GM21723 (cell line): Measurements from ENCODE around the gene GALR1.
"Not testable (repeated sequence)": the region's sequence is repeated elsewhere in the genome, so short reads cannot be mapped to it uniquely, and the experiment has no call there.

Experiments
- ATAC-seq: cut with Tn5 transposase; IDR thresholded peaks from one replicate; pipeline ENCODE4 v1.9.1; 2021; ENCODE audit warnings: mild to moderate bottlenecking, moderate library complexity; ENCODE audit not compliant: unreplicated experiment

The GALR1 gene

DNA sequence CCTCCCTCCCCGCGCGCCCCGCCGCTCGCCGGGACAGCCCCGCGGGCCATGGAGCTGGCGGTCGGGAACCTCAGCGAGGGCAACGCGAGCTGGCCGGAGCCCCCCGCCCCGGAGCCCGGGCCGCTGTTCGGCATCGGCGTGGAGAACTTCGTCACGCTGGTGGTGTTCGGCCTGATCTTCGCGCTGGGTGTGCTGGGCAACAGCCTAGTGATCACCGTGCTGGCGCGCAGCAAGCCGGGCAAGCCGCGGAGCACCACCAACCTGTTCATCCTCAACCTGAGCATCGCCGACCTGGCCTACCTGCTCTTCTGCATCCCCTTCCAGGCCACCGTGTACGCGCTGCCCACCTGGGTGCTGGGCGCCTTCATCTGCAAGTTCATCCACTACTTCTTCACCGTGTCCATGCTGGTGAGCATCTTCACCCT lies 865 bp downstream of the GALR1 start:
- ATAC-seq = no peak

DNA sequence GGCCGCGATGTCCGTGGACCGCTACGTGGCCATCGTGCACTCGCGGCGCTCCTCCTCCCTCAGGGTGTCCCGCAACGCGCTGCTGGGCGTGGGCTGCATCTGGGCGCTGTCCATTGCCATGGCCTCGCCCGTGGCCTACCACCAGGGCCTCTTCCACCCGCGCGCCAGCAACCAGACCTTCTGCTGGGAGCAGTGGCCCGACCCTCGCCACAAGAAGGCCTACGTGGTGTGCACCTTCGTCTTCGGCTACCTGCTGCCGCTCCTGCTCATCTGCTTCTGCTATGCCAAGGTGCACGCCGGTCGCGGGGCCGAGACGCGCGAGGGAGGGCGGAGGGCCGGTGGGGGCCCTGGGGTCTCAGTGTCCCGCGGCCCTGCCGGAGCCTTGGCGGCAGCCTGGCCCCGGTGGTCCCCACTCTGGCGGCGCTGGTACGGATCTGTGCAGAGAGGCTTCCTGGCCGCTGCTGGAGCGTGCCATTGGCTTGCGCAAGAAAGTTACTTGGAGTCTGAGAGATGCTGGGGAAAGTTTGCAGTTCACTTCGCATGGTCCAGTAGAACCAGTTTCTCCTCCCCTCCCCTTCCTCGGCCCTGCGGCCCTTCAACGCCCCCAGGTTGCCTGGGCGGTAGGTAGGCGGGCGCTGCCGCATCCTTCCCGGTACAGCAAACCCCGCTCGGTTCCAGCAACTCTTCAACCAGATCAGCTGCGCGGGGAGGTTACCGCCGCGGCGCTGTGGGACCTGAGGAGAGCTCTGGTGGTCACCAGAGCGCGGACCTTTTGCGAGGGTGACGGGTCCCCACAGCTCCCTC lies 1.5 kb downstream of the GALR1 start:
- ATAC-seq = no peak

DNA sequence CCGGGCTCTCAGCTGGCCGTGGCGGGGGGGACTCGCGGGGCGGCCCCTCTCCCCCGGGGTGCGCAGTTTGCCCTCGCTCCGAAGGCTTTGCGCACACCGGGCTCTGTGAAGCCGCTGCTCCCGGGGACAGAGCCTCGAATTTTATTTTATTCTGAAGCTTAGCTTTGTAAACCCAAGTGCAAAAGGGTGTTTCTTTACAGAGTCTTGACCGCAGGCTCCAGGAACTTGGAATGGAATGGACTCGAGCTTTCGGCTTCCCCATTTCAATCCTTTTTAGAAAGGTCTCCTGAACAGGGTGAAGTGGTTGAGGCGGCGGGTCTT lies 2.0 kb downstream of the GALR1 start:
- ATAC-seq = no peak

DNA sequence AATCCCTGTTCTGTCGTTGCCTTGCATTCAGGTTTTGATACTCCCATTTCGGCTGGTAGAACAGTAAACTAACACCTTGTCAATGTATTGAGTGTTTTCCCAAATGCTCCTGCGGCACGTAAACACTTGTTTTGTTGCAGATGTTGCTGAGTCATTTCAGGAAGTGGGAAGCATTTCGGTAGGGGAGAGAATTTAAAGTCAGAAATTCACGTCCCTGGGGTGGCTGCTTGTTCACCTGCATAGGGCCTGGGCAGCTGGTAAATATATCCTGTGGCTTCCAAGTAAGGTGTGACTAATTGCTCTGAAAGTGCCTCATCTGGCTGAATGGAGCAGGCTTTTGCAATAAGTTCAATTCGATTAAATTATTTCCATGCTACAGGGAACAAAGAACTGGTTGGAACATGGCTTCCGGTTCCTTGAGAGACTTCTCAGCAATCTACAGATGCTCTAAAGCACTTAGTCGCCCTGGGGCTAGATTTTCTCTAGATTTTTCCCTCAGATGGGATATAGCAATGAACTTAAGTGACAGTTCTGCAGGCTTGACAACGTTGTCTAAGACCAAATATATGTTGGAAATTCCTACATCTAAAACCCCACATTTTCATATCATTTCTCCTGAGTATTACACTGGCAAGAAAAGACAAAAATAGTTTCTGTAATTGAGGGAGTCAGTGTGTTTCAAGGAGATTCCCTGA lies 5.2 kb downstream of the GALR1 start:
- no peak for ATAC-seq

DNA sequence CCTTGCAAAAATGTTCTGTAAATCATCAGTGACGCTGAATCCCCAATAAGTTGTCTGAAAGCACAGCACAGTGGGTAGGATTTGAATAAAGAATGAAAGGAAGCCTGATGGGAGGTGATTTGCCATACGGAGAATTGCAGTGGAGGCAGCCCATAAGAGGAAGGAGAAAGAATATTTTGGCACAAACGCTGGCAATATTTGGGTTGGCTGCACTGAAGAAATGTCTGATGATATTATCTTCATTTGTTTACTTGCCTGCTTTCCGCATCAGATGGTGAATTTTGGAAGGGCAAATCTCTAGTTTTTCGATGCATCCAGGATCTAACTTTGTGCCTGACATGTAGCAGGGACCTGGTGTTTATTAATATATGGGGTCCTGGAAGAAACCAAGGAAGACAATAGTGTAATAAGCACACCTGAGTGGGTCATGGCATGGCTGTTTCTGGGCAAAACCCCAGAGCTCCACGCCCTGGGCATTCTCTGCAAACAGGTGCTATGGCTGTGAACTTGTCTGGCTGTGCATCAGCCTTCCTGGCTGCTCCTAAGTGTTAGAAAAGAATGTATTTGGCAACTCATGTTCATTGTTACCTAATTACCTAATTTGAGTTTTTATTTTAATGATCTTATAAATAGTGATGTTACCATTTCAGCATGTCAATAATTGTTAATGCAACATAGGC lies 5.9 kb downstream of the GALR1 start:
- ATAC-seq = no peak

DNA sequence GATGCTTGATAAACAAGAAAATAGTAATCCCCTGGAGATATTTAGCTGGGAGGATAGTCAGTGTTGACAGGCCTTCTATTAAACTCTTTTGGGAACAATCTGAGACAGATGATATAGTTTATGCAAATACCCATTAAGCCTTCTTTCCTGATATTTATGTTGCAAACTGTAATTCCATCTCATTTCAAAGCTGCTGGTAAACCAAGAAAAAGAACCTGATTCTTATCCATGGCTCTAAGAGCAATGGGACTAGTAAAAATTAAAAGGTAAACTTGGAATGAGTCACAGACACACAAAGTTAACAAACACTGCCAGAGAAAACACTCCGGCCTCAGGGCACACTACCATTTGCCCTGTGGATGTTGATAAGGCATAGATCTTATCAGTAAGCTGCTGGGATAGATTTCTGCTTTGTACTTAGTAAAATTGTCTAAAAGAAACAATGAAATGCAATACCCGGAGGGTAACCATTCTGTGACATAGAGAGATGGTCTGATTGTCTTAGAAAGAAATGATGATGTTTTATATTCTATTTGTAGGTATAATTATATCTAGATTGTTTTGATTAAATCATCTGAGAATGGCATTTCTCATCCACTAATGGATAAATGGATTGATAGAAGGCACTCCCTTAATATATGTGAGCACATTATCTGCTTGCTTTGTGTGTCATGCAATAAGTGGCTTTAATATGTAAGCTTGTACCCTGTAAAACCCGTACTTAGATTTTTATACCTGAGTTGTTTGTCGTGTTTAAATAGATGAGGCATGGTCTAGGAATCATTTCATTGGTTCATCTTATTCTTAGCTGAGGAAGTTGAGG lies 13.2 kb downstream of the GALR1 start:
- ATAC-seq = no peak

DNA sequence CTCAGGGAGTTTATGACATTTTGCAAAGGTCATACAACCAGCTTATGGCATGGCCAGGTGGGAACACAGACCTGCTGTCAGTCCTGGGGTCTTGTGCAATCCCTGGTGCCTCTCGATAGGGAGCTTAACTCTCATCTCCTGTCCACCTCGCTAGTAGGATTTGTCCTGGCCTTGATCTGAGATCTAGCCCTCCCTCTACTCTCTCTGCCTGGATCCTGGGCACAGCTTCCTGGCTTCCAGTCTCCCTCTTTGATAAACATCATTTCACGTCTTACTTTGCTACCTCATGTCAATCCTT lies 13.8 kb downstream of the GALR1 start:
- ATAC-seq = no peak

DNA sequence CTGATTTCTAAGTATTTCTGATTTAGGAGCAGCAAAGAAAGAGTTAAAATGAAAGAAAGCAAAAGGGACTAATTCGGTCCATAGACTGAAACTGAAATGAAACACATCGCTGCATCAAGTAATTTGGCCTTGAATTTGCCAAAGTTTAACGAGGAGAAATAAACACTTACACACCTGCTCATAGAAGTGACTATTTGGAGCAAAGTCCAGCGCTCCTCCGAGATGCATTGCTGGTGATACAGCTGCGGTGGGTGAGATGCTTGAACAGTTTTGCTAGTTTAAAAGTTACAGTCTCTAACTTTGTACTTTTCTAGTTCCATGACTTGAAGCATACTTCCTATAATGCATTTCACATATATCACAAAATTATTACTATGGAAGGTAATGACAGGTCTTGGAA lies 18.3 kb downstream of the GALR1 start:
- ATAC-seq = no peak

DNA sequence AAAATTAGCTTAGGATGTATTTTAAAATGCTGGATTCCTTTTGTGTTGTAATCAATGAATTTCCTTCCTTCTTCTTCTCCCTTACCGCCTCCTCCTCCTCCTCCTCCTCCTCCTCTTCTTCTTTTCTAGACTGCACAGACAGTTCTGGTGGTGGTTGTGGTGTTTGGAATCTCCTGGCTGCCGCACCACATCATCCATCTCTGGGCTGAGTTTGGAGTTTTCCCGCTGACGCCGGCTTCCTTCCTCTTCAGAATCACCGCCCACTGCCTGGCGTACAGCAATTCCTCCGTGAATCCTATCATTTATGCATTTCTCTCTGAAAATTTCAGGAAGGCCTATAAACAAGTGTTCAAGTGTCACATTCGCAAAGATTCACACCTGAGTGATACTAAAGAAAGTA lies 18.8 kb downstream of the GALR1 start:
- no peak for ATAC-seq

DNA sequence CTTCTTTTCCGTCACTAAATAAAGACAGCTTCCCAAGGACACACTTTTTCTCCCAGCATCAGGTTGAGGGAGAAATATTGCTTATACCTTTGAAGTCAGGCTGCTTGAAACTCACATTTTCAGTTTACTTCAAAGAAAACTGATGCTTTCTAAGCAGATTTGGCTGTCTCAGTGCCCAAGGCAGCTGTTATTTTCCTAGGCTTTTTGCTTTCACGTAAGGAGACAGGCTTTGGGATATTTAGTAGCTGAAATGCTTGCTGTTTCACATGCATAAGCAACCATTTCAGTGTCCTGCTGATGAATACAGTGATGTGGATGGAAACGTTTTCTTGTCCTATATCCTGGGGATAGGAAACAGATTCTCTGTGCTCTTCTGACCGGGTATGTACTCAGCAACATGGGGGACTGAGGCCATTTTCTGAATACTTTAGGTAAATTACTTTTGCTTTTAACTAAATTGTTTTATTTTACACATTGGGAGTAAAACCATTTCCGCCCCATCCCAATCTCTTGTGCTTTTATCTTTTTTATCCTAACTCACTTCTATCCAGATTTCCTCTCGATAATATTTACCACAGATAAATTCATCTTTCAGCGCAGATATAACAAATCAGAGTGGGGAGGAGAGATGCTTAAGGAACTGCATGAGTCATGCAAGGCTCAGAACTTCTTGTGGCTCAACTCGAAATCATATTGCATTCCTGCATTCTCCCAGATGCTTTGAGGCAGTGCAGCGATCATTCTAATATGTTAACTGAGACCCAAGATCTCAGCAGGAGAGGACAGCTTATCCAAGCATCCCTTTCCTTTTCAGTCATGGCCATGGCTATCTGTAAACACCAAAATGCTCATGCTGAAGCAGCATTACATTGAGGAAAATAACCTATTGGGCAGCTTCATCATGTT lies 22.2 kb downstream of the GALR1 start:
- no peak for ATAC-seq

DNA sequence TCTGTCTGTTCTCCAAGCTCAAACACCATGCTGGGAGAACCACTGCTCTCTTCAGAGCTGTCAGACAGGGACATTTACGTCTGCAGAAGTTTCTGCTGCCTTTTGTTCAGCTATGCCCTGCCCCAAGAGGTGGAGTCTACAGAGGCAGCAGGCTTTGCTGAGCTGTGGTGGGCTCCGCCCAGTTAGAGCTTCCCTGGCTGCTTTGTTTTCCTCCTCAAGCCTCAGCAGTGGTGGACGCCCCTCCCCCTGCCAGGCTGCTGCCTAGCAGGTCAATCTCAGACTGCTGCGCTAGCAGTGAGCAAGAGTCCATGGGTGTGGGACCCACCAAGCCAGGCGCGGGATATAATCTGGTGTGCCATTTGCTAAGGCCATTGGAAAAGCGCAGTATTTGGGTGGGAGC lies 41.2 kb downstream of the GALR1 start:
- not testable (repeated sequence) for ATAC-seq

DNA sequence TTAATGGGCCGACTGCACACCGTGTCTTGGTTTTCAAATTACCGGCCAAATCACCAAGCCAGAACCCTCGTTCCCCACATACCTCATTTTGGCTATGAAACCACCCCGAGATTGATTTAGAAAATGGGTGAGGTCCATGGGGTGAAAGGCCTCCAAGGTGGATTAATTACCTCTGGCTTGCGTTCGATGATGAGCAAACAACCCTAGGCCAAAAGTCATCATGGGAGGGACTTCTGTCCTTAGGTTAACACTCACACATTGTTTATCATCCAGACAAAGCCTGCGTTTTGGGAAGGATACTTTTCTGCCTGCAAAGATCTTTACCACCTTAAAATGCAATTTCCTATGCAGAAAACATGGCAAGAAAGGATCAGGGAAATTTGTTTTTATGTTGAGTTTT lies 48.5 kb downstream of the GALR1 start:
- no peak for ATAC-seq

DNA sequence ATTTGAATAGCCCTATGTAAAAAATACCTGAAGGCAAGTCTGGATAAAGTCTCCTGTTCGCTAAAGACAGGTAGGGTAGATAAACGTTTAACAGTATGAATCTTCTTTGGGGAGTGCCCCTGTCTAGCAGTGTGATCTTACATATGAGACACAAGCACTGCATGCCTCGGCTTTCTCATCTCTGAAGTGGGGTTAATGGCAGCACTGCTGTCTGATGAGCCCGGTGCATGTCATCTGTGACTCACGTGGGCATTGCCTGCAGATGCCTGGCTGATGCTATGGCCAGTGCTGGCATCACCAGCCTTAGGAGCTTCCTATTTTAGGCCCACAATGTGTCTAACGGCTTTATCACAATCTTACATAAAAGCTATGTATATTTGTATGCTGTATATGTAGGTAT lies 50.1 kb downstream of the GALR1 start:
- ATAC-seq = no peak

DNA sequence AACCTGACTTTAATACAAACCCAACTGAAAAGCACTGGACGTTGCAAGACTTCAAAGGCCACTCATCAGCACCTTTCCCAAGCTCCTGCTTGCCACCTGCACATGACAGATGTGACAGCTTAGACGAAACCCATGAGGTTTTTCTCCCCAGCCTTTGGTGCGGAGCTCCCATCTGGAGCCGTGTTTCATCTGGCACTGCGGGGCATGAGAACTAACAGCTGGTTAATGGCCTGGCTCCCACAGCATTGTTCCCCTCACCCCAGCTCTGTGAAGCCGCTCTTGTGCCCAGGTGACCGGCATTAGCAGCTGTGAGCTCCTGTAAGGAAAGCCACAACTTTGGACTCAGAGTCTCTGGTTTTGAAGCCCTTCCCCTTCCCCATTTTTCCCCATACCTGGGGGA lies 50.9 kb downstream of the GALR1 start:
- no peak for ATAC-seq

DNA sequence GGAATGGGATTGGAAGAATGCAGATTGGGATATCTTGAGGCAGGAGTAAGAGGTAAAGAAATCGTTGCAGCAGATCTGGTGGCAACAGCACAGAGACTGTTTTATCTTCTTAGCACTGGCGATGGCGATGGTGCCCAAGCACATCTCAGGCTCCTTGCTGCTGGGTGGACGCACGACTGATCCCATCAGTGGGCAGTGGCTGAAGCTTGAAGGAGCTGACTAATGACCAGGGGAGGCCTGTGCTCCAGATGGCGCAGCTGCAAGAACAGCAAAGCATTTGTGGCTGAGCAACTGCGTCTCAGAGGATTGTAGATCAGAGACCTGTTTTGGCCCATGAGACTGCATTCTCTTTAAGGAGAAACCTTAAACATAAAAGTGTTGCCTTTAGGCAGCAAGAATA lies 54.6 kb downstream of the GALR1 start:
- no peak for ATAC-seq

DNA sequence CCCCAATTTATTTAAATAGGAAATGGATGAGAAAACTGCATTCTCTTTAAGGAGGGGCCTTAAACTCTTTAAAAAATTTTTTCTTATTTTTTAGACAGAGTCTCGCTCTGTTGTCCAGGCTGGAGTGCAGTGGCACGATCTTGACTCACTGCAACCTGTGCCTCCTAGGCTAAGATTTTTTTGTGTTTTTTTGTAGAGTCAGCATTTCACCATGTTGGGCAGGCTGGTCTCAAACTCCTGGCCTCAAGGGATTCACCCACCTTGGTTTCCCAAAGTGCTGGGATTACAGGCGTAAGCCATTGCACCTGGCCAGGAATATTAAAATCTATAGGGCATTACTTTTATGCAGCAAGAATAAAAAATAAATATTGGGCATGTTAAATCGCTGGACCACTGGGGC lies 56.0 kb downstream of the GALR1 start:
- ATAC-seq = no peak

DNA sequence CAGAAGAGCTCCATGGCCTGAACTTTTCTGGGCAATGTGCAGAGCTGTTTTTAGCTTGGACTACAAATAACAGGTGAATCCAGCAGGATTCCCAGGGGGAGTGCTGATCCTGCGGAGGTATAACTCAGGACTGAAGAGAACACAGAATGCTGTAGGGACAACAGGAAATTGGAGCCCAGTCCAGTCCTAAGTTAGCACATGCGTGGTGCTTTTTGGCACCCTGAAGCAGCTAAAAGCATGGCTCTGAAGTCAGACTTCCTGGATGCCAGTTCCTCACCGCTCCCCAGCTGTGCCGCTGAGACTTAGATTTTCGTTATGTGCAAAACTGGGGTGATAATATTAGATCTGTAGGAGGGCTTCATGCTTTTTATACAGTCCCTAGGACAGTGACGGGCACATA lies 58.6 kb downstream of the GALR1 start:
- ATAC-seq = no peak

DNA sequence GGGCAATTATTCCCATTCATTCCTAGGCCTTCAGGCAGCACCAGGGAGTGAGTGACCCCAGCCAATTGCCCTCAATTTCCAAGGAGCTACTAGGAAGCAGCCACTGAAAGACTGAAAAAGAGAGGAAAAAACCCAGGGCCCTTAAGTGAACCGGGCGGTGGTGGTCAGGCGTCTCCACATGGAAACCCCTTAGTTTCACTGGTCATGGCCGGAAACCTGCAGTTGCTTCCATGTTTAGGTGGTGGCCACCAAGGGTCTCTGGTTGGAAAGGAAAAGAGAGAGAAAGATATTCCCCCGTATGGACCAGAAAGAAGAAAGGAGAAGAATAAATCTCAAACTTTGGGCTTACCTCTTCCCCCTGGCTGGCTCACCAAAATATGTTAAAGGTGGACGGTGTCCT lies 64.9 kb downstream of the GALR1 start:
- ATAC-seq = no peak

DNA sequence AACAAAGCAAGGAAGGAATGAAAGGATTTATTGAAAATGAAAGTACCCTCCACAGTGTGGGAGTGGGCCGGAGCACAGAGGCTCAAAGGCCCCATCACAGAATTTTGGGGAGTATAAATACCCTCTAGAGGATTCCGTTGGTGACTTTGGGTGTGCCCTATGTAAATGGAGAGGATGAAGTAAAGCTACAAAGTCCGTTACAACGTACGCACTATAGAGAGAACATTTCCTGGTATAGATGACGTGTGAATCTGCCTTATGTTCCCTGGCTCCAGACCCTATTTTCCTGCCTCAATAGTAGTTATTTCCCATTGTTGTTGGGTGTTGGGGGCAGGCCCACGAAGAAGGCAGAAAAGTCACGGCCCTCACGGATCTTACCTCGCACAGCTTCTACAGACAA lies 65.3 kb downstream of the GALR1 start:
- no peak for ATAC-seq

DNA sequence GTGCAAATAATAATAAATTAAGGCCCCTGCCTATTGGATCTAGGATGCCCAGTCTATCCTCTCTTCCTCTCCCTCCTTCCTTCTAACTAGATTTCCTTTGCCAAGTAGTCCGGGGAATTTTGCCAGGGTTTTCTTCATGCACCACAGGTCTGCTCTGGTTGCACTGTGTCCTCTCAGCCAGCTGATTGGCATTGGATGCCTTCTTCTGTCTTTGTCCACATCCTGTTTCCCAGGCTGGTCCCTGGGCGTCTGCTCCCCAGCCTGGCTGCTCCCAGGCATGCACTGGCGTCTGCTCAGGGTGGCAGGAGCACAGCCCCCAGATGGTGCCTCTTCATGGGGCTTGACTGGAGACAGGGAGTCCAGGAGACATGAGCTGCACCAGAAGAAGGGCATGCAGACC lies 66.4 kb downstream of the GALR1 start:
- no peak for ATAC-seq

DNA sequence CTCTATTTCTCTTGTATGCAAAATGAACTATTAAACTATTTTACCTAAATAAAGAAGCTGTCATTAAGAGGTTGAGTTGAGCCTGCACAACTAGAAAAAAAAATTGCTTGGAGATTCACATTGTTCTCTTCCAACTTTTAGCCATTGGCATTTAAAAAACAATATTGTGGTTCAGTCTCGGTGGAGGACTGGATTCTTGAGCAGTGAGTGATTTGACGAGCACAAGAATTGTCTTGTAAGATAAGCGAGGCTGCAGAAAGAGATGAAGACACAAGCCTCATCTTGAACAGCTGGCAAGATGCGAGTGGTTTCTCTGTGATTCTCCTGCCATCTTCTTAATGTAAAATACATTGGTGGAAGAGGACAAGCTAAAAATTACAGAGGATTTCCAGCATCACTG lies 67.0 kb downstream of the GALR1 start:
- ATAC-seq = no peak
